GM19438 (cell line): Measurements from ENCODE around the gene TLK1.
A peak's percentile ranks its signal among the peaks of the same experiment; 100 is the strongest.
"Not testable (repeated sequence)": the region's sequence is repeated elsewhere in the genome, so short reads cannot be mapped to it uniquely, and the experiment has no call there.

Source experiments
- ATAC-seq: cut with Tn5 transposase; IDR thresholded peaks from one replicate; pipeline ENCODE4 v1.9.1; 2021; ENCODE audit warnings: low read depth; ENCODE audit not compliant: unreplicated experiment

Gene TLK1

DNA sequence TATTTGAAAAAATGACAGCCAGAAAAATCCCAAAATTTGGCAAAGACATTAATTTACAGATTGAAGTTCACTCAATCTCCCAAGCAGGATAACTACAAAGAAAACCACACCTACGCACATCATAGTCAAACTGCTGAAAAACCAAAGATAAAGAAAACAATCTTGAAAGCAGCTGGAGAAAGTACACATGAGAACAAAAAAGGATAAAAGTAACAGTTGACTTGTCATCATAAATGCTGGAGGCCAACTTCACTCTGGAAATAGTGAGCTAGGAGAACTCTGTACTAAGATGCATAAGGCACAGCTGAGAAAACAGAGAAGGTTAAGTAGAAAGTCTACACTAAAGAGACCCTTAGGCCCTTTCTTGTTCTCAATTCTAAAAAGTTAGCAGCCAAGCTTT is 73.1 kb downstream of the TLK1 start:
- ATAC-seq, result no peak

DNA sequence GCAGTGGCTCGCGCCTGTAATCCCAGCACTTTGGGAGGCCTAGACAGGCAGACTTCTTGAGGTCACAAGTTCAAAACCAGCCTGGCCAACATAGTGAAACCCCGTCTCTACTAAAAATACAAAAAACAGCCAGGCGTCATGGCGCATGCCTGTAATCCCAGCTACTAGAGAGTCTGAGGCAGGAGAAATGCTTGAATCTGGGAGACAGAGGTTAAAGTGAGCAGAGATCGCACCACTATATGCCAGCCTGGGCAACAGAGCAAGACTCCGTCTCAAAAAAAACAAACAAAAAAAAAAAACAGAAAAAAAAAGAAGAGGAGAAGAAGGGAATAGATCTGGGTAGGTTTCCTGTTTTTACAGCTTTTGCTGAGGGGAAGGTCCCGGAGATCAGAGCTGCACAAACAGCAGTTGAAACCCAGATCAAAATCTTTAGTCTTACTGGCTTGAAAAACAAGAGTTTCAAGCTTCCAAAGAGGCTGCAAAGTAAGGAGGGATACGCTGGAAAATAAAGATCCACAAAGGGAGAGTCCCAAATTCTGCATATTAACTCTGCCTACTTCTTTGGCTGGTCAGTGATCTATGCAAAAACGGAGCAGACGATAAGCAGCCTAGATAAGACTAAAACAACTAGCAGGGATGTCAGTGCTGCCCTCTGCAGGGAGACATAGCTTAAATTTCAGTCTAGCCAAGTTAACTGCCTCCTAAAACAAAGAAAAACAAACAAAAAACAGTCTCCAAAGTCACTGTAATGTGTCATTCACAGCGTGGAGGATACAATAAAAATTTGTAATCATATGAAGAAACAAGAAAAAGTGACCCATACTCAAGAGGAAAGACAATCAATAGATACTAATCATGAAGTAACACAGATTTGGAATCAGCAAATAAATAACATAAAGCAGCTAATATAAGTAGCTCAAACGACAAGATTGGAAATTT is 74.1 kb downstream of the TLK1 start:
- ATAC-seq, result no peak

DNA sequence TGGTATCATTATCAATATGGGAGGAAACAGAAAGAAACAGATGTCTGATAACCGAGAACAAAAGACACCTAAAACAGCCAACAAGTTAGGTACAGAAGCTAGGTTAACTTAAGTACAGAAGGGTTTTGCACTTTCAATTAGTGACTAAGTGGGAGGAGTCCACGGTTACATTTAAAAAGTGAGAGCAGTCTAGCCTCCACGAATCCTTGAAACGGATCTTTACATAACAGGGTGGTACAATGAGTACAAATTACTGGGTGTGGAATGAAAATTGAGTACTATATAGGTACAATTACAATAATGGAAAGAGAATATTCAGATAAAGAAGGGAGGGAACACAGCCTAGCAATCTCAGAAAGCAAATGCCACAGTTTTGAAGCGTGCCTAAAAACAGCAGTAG is 76.6 kb downstream of the TLK1 start:
- no peak for ATAC-seq

DNA sequence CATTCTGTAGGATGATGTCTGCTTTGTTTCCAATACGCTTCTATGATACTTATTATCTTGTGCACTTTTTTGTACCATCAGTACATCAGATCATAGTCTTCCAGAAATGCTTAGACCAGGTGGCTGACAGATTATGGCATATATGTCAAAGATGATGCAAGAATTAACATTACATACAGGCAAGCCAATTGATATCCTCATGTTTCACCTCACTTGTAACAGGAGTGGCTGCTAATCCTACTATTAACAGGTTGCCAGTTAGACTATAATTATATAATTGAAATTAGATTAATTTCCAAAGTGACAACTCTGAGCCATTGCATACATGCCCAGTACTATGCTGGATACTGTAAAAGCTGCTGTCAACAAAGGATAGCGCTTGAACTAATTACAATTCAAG is 77.2 kb downstream of the TLK1 start:
- no peak for ATAC-seq

DNA sequence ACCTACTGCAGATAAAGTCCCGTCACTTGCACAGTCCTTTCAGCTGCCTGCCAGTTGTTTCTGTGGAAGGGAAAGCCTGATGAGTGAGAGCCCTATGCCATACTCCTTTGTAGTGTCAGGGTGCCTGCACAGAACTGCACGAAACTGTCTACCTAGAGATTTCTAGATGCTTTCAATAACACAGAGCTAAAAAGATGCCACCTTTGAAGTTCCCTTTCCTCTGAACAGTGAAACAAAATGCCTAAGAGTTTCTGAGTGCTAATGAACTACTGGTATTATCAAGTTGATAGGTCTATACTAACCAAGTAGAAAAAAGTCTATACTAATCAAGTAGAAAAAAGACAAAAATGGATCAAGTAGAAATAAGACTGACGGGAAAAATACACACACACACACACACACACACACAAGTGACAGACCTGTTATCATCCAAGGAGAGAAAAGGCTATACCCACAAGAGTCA is 79.0 kb downstream of the TLK1 start:
- no peak for ATAC-seq

DNA sequence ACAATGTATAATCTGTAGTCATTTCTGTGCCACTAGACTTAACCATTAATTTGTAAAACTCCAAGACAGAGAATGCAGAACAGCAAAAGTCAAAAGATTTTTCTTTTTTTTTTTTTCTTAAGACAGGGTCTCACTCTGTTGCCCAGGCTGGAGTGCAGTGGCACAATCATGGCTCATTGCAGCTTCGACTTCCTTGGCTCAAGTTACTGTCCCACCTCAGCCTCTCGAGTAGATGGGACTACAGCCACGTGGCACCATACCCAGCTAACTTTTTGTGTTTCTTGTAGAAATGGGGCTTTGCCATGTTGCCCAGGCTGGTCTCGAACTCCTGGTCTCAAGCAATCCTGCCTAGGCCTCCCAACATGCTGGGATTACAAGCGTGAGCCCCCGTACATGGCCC is 80.1 kb downstream of the TLK1 start:
- ATAC-seq, result no peak

DNA sequence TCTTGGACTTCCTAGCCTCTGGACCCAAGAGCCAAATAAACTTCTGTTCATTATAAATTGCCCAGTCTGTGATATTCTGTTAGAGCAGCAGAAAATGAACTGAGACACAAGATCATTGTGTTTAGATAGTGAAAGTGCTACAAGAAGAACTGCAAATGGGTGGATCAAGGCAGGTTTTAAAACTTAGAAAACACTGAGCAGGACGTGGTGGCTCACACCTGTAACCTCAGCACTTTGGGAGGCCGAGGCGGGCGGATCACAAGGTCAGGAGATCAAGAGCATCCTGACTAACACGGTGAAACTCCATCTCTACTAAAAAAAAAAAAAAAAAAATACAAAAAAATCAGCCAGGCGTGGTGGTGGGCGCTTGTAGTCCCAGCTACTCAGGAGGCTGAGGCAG is 84.3 kb downstream of the TLK1 start:
- ATAC-seq, result not testable (repeated sequence)

DNA sequence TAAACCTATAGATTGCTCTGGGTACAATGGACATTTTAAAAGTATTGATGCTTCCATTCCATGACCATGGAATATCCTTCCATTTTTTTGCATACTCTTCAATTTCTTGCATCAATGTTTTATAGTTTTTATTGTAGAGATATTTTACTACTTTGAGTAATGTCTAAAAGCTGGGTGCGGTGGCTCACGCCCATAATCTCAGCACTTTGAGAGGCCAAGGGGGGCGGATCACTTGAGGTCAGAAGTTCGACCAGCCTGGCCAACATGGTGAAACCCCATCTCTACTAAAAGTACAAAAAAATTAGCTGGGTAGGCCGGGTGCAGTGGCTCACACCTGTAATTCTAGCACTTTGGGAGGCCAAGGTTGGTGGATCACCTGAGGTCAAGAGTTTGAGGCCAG is 88.5 kb downstream of the TLK1 start:
- no peak for ATAC-seq

DNA sequence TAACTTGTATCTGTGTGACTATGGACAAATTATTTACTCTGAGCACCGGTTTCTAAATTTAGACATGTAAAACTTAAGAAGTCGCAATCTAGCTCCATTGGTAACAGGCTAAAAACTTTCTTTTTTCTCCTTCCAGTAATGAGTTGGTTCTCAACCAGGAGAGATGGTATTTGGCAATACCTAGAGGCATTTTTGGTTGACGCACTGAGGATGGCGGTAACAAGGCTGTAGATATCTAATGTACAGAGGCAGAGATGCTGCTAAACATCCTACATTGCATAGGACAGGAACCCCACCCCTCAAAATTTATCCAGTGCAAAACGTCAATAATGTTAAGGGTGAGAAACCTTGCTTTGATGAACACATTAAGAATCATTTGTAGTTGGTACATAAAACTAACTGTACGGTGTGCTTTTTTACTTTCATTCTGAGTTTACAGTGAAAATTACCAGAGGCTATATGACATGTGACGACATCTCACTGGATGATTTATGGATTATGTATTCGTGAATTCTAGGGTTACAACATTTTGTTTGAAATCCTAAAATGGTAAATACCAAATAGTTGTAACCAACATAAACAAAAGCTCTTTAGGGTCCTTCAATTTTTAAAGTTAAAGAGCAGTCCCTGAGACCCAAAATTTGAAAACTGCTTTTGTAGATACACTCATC is 91.3 kb downstream of the TLK1 start:
- no peak for ATAC-seq

DNA sequence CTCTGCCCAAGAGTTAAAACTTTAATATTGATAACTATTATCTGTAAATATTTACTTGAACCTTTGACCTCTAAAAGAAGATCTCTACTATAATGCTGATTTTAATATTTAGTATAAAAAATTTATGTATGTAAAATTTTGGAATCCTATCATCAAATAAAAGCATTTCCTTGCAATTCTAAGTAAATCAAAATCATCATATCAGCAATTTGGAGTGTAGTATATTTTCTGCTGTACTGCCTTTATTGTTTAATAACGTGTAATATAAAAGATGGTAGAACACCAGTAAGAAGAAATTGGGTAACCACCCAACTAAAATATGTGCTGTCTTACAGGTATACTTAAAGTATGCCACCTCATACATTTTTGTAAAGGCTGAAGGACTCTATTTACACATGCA is 94.6 kb downstream of the TLK1 start:
- ATAC-seq, result no peak

DNA sequence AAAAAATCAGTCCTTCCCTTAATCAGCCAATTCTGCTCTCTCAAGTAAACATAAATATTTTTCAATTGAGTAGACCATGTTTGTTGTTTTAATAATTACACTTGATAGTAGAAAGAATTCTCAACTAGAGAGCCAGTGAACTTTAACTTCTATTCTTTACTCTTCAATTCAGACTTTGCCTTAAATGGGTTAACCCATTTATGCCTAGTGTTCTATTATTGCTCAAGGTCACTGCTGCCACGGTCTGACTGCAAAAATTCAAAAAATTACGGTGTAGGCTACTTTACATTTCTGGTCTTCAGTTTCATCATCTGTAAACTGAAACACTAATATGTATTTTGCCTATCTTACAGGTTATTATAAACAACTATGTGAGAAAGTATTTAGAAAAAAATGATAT is 103.1 kb downstream of the TLK1 start:
- ATAC-seq, result no peak

DNA sequence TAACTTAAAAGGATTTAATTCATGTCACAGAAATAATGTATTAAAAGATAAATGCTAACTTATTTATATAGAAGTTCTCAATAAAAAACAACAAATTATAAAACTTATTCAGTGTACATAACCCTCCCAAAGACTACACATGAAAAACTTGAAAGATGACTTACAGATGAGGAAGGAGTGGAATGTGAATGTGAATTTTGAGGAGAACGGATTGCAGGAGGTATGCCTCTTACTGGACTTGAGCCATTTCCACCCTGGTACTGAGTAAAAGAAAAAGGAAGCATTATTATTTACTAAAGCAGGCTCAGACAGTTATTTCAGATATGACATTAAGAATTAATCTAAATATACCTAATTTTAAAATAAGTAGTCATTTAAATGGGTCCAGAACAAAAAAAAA is 104.4 kb downstream of the TLK1 start:
- ATAC-seq, result no peak

DNA sequence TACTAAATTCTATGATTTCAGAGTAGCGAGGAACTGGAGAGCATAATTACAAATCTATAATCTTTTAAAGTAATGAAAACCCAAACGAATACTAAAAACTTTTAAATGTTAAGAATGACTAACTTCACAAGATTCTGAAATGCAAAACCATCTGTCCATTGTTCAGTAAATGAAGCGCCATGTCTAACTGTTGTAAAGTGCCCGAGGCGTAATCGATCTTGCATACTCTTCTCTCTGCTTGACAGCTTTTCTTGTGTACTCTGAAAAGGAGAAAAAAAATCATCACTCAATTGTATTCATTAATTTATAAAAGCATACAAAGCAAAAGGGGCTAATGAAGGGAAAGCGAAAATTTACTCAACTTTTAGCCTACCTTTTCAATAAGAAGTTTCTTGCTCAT is 111.0 kb downstream of the TLK1 start:
- no peak for ATAC-seq

DNA sequence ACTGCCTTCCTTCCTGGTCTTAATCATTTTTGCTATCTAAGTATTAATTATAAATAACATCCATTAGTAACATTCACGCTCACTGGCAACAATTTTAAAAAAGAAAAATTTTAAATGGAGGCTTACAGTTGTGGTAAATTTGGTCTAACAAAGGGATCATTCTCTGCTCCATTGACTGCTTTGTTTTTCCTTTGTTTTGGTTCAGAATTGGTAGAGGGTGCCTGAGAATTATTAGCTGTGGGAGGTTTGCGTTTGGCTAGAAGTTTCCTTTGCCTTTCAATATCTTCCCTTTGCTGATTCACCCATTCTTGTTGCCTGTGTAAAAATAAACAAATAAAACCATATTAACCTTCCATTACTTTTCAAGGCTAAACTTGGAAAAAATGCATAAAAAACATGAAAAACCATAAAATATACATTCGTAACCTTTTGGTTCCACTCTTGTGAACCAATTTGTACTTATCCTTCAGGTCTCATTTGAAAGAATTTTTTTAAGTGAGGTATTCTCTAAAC is 114.6 kb downstream of the TLK1 start:
- ATAC-seq, result no peak

DNA sequence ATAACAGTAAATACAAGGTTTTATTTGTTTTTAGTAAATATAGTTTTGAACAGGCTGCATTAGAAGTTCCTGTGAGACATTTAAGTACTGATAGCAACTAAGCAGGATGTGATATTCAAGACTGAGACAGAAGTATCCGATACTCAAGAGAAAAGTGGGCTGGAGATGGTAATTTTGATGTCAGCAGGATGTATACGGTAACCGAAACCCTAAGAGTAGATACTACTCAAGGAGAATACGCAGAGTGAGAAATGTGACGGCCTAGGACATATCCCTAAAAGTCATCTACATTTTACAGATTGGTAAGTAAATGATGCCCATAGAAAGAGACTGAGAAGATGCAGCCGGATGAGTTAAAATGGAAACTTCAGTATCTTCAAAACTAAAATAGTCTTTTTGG is 116.3 kb downstream of the TLK1 start:
- ATAC-seq, result no peak

DNA sequence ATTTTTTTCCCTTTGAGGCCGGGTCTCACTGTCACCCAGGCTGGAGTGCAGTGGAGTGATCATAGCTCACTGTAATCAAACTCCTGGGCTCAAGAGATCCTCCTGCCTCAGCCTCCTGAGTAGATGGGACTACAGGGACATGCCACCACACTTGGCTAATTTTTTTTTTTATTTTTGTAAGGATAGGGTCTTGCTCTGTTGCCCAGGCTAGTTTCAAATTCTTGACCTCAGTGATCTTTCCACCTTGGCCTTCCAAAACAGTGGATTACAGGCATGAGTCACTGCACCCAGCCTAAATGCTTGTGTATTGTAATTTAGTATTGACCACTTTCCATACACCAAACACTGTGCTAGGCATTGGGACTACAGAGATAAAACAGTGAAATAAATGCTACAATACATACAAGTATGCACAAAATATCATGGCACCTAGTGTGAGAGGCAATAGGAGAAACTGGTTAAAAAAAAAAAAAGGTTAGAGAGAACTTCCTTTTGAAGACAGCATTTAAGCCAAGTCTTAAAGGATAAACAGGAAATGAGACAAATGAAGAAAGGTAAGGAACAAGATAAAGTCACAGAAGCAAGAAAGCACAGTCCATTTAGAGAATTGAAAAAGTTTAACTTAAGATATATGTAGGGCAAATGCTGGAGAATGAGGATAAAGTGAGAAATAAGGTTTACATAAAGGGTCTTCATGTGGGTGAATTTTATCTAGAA is 118.3 kb downstream of the TLK1 start:
- no peak for ATAC-seq

DNA sequence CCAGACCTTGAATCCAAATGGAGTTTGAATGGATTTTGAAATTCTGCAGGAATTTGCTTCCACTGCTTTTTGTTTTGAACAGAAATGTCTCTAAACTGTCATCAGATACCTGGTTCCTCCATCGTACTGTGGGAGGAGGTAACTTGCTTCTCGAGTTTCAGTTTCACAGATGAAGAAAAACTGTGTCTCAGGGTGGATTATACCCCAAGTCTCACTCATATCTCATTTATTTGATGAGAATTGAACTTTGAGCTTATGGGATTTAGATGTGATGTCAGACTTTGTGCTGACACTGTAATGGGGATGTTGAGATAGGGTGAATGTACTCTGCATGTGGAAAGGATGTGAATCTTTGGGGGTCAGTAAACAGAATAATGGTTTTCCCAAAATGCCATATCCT is 124.2 kb downstream of the TLK1 start:
- no peak for ATAC-seq

DNA sequence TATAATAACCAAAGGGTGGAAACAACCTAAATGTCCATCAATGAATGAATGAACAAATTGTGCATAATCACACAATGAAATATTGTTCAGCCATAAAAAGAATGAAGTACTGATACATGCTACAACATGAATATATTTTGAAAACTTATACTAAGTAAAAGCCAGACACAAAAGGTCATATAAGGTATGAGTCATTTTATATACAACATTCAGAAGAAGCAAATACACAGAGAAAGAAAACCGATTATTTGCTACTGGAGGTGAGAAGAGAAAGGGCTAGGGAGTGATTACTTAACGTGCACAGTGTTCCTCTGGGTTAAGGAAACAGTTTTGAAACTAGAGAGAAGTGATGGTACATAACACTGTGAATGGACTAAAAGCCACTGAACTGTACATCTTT is 126.4 kb downstream of the TLK1 start:
- ATAC-seq, result no peak

DNA sequence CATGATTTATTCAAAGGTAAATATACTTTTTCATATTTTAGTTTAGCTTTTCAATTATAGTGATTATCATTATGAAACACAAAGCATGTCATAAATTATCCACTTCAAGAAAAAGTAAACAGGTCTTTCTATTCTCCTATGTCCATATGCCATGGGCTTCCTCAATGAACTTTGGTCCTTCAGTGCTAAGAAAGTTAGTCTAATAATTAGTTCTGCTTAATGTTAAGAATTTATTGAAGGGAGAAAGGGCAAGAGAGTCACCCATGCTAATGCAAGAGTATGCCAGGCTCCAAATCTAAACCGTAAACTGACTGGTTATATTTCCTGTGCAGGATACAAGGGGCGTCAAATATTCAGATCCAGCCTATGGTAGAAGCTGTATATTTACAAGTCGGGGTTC is 135.5 kb downstream of the TLK1 start:
- ATAC-seq, result no peak

DNA sequence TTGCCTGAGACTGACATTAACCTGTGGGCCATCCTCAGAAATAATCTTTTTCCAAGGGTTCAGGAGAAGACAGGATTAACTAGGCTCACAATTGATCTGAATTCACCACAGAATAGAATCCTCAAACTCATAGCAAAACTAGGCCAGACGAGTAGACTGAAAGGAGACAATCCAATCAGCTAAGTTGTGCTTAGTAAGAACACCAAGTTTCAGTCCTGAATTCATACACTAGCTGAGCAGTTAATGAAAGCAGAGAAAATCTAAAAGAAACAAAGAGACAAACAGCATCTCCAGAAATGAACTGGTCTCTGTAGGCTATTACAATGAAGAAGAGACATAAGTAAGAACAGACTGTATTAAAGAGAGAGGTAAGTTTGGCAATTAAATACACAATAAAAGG is 142.2 kb downstream of the TLK1 start:
- ATAC-seq, result peak; percentile 62

DNA sequence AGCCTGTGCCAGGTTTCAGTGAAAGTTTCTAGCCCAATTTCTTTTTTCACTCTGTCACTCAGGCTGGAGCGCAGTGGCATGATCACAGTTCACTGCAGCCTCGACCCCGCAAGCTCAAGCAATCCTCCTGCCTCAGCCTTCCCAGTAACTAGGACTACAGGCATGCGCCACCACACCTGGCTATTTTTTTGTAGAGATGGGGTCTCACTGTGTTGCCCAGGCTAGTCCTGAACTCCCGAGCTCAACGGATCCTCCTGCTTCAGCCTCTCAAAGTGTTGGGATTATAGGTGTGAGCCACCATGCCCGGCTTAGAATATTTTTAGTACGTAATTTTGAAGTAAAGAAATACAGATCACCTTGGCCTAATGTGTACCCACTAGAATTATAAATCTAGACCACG is 144.6 kb downstream of the TLK1 start:
- ATAC-seq, result no peak
